GM12801 (cell line): Measurements from ENCODE around the gene SUPT3H.

ENCODE experiments used
- CTCF ChIP-seq: IDR thresholded peaks from one replicate; pipeline ENCODE4 v1.5.1; 2011; ENCODE audit warnings: control low read depth; ENCODE audit not compliant: insufficient read length; ENCODE audit errors: extremely low read depth

Gene SUPT3H

GRCh38 chr6:44925100-44925739 lies 452.5 kb downstream of the SUPT3H start:
- no peak for TF ChIP-seq CTCF

DNA sequence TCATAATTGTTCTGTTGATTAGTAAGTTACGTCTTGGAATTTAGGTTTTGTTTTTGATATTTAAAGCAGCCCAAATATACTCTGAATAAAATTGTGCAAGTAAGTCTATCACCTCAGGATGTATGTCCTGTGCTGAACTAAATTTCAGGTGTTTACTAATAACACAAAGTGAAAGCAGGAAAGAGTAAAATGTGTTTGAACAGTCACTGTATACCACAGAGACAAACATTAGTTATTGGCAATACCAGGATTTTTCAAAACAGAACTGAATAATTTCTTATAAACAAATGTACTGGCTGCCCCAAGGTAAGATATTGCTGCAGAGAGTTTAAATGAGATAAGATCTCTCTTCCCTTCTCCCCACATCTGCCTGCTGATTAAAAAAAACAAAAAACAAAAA lies 454.3 kb downstream of the SUPT3H start:
- TF ChIP-seq CTCF, result no peak

GRCh38 chr6:44921798-44922197 lies 455.9 kb downstream of the SUPT3H start:
- no peak for TF ChIP-seq CTCF

DNA sequence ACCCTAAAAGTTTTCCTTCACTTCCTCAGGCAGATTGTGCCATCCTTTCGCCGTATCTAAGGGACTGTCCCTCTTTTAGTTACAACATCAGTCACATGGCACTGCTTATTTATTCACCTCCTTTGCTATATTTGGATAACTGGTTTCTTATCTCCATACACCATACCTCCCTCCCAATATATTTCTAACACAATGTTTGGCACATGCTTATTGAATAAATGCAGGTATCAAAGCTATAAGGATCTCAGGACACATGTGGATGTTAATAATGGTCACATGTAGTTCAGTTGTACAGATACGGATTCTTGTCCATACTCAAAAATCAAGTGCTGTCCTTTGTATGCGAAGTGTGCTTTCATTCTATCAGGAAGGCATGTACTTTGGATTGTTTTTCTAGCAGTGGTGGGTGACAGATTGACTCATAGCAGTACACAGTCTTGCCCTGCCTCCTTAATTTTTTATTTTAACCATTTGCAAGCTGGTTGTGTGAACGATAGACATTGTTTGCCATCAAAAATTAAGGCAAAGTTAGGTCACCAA lies 456.7 kb downstream of the SUPT3H start:
- TF ChIP-seq CTCF, result no peak

GRCh38 chr6:44918671-44919296 lies 458.9 kb downstream of the SUPT3H start:
- no peak for TF ChIP-seq CTCF

GRCh38 chr6:44917430-44917829 lies 460.3 kb downstream of the SUPT3H start:
- TF ChIP-seq CTCF, result no peak

DNA sequence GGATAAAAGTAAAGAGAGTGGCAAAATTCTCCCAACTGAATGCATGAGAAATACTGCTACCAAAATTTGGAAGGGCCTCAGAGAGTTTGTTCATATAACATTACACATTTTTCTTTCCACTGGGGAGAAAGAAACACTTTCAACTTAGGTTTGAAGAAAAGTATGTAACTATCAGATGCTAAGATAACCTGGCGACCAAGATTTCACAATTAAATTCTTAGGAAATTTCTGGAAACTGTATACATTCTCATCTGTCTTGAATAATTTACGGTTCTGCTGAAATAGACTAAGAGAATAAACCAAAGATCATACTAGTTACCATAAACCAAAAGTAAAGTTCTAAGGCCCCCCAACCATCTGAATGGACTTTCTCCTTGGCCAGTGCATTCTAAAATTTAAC lies 462.6 kb downstream of the SUPT3H start:
- no peak for TF ChIP-seq CTCF
